Measurements from ENCODE around the gene CEPT1.
A peak's percentile ranks its signal among the peaks of the same experiment; 100 is the strongest.
"Not testable (repeated sequence)": the region's sequence is repeated elsewhere in the genome, so short reads cannot be mapped to it uniquely, and the experiment has no call there.

The CEPT1 gene

GRCh38 chr1:111205714-111206050, 65.7 kb downstream of the CEPT1 start:
- no peaks in the 10 kb centered on the region for H3K27me3 ChIP-seq (ENCODE audit: control insufficient read depth in 2 of 2, insufficient read depth in 2 of 2, low read length in 2 of 2)
- H3K9me3 ChIP-seq (ENCODE audit: control insufficient read depth in 2 of 2, low read length in 2 of 2), result no peaks in the 10 kb centered on the region
- no peak overlapping the region for H3K9ac ChIP-seq (ENCODE audit: low read depth in 1 of 2, low read length in 2 of 2)
- no peak overlapping the region for H3K4me3 ChIP-seq (ENCODE audit: low read length in 2 of 2)
- no peaks in the 10 kb centered on the region for H3K36me3 ChIP-seq (ENCODE audit: control insufficient read depth in 2 of 2, insufficient read depth in 2 of 2, low read length in 2 of 2)
- peak overlapping the region in 1 of 2 donors; percentile 97 for H3K27ac ChIP-seq (ENCODE audit: low read depth in 2 of 2, low read length in 2 of 2)
- H3K4me1 ChIP-seq (ENCODE audit: control insufficient read depth in 2 of 2, insufficient read depth in 2 of 2, low read length in 2 of 2), result peaks cover 36 to 39% of the 10 kb centered on the region in 2 donors

- Histone ChIP-seq H3K27ac (ENCODE audit: low read depth in 2 of 2, low read length in 2 of 2) (no peak overlapping the region), H3K36me3 (ENCODE audit: control insufficient read depth in 2 of 2, insufficient read depth in 2 of 2, low read length in 2 of 2) (no peaks in the 10 kb centered on the region), H3K27me3 (ENCODE audit: control insufficient read depth in 2 of 2, insufficient read depth in 2 of 2, low read length in 2 of 2) (no peaks in the 10 kb centered on the region), H3K9ac (ENCODE audit: low read depth in 1 of 2, low read length in 2 of 2) (no peak overlapping the region), H3K9me3 (ENCODE audit: control insufficient read depth in 2 of 2, low read length in 2 of 2) (no peaks in the 10 kb centered on the region), H3K4me3 (ENCODE audit: low read length in 2 of 2) (no peak overlapping the region), H3K4me1 (ENCODE audit: control insufficient read depth in 2 of 2, insufficient read depth in 2 of 2, low read length in 2 of 2) (peaks cover 8 to 14% of the 10 kb centered on the region in 2 donors)
Measured at GRCh38 chr1:111208921-111209320, 68.9 kb downstream of the CEPT1 start.

- Histone ChIP-seq H3K4me1 (ENCODE audit: control insufficient read depth in 2 of 2, insufficient read depth in 2 of 2, low read length in 2 of 2) (peaks cover 5 to 11% of the 10 kb centered on the region in 2 donors), H3K27ac (ENCODE audit: low read depth in 2 of 2, low read length in 2 of 2) (no peak overlapping the region), H3K9ac (ENCODE audit: low read depth in 1 of 2, low read length in 2 of 2) (no peak overlapping the region), H3K36me3 (ENCODE audit: control insufficient read depth in 2 of 2, insufficient read depth in 2 of 2, low read length in 2 of 2) (no peaks in the 10 kb centered on the region), H3K4me3 (ENCODE audit: low read length in 2 of 2) (no peak overlapping the region), H3K27me3 (ENCODE audit: control insufficient read depth in 2 of 2, insufficient read depth in 2 of 2, low read length in 2 of 2) (no peaks in the 10 kb centered on the region), H3K9me3 (ENCODE audit: control insufficient read depth in 2 of 2, low read length in 2 of 2) (no peaks in the 10 kb centered on the region)
Measured at GRCh38 chr1:111209622-111210021, 69.6 kb downstream of the CEPT1 start.

GRCh38 chr1:111211921-111212320, 71.9 kb downstream of the CEPT1 start:
- no peaks in the 10 kb centered on the region for H3K9me3 ChIP-seq (ENCODE audit: control insufficient read depth in 2 of 2, low read length in 2 of 2)
- H3K27ac ChIP-seq (ENCODE audit: low read depth in 2 of 2, low read length in 2 of 2), result no peak overlapping the region
- H3K4me1 ChIP-seq (ENCODE audit: control insufficient read depth in 2 of 2, insufficient read depth in 2 of 2, low read length in 2 of 2), result peaks cover 5 to 8% of the 10 kb centered on the region in 2 donors
- no peaks in the 10 kb centered on the region for H3K27me3 ChIP-seq (ENCODE audit: control insufficient read depth in 2 of 2, insufficient read depth in 2 of 2, low read length in 2 of 2)
- H3K9ac ChIP-seq (ENCODE audit: low read depth in 1 of 2, low read length in 2 of 2), result no peak overlapping the region
- H3K36me3 ChIP-seq (ENCODE audit: control insufficient read depth in 2 of 2, insufficient read depth in 2 of 2, low read length in 2 of 2), result no peaks in the 10 kb centered on the region
- H3K4me3 ChIP-seq (ENCODE audit: low read length in 2 of 2), result no peak overlapping the region

GRCh38 chr1:111212634-111213335, 72.8 kb downstream of the CEPT1 start:
- Histone ChIP-seq H3K27me3 (ENCODE audit: control insufficient read depth in 2 of 2, insufficient read depth in 2 of 2, low read length in 2 of 2) (no peaks in the 10 kb centered on the region), H3K4me3 (ENCODE audit: low read length in 2 of 2) (no peak overlapping the region), H3K27ac (ENCODE audit: low read depth in 2 of 2, low read length in 2 of 2) (no peak overlapping the region), H3K9me3 (ENCODE audit: control insufficient read depth in 2 of 2, low read length in 2 of 2) (no peaks in the 10 kb centered on the region), H3K4me1 (ENCODE audit: control insufficient read depth in 2 of 2, insufficient read depth in 2 of 2, low read length in 2 of 2) (peaks cover 5 to 8% of the 10 kb centered on the region in 2 donors), H3K36me3 (ENCODE audit: control insufficient read depth in 2 of 2, insufficient read depth in 2 of 2, low read length in 2 of 2) (no peaks in the 10 kb centered on the region), H3K9ac (ENCODE audit: low read depth in 1 of 2, low read length in 2 of 2) (no peak overlapping the region)

GRCh38 chr1:111213412-111213811, 73.4 kb downstream of the CEPT1 start:
- peak overlapping the region in 1 of 2 donors; percentile 9 for H3K27ac ChIP-seq (ENCODE audit: low read depth in 2 of 2, low read length in 2 of 2)
- no peak overlapping the region for H3K4me3 ChIP-seq (ENCODE audit: low read length in 2 of 2)
- no peaks in the 10 kb centered on the region for H3K9me3 ChIP-seq (ENCODE audit: control insufficient read depth in 2 of 2, low read length in 2 of 2)
- H3K9ac ChIP-seq (ENCODE audit: low read depth in 1 of 2, low read length in 2 of 2), result no peak overlapping the region
- H3K36me3 ChIP-seq (ENCODE audit: control insufficient read depth in 2 of 2, insufficient read depth in 2 of 2, low read length in 2 of 2), result no peaks in the 10 kb centered on the region
- no peaks in the 10 kb centered on the region for H3K27me3 ChIP-seq (ENCODE audit: control insufficient read depth in 2 of 2, insufficient read depth in 2 of 2, low read length in 2 of 2)
- H3K4me1 ChIP-seq (ENCODE audit: control insufficient read depth in 2 of 2, insufficient read depth in 2 of 2, low read length in 2 of 2), result peaks cover 5 to 8% of the 10 kb centered on the region in 2 donors

GRCh38 chr1:111214074-111214801, 74.2 kb downstream of the CEPT1 start:
- Histone ChIP-seq H3K27ac (ENCODE audit: low read depth in 2 of 2, low read length in 2 of 2) (peak overlapping the region; percentile 41 to 69), H3K36me3 (ENCODE audit: control insufficient read depth in 2 of 2, insufficient read depth in 2 of 2, low read length in 2 of 2) (no peaks in the 10 kb centered on the region)

GRCh38 chr1:111214884-111215283, 74.9 kb downstream of the CEPT1 start:
- Histone ChIP-seq H3K4me3 (ENCODE audit: low read length in 2 of 2) (no peak overlapping the region), H3K4me1 (ENCODE audit: control insufficient read depth in 2 of 2, insufficient read depth in 2 of 2, low read length in 2 of 2) (peaks cover 5 to 12% of the 10 kb centered on the region in 2 donors)

More at GRCh38 chr1:111214074-111214801, 74.2 kb downstream of the CEPT1 start:
- H3K4me1 ChIP-seq (ENCODE audit: control insufficient read depth in 2 of 2, insufficient read depth in 2 of 2, low read length in 2 of 2), result peaks cover 5 to 8% of the 10 kb centered on the region in 2 donors
- H3K9me3 ChIP-seq (ENCODE audit: control insufficient read depth in 2 of 2, low read length in 2 of 2), result no peaks in the 10 kb centered on the region
- no peak overlapping the region for H3K4me3 ChIP-seq (ENCODE audit: low read length in 2 of 2)
- H3K9ac ChIP-seq (ENCODE audit: low read depth in 1 of 2, low read length in 2 of 2), result no peak overlapping the region
- no peaks in the 10 kb centered on the region for H3K27me3 ChIP-seq (ENCODE audit: control insufficient read depth in 2 of 2, insufficient read depth in 2 of 2, low read length in 2 of 2)

GRCh38 chr1:111215285-111215684, 75.3 kb downstream of the CEPT1 start:
- peak overlapping the region; percentile 41 to 69 for H3K27ac ChIP-seq (ENCODE audit: low read depth in 2 of 2, low read length in 2 of 2)

More at GRCh38 chr1:111214884-111215283, 74.9 kb downstream of the CEPT1 start:
- Histone ChIP-seq H3K27me3 (ENCODE audit: control insufficient read depth in 2 of 2, insufficient read depth in 2 of 2, low read length in 2 of 2) (no peaks in the 10 kb centered on the region), H3K9me3 (ENCODE audit: control insufficient read depth in 2 of 2, low read length in 2 of 2) (no peaks in the 10 kb centered on the region), H3K36me3 (ENCODE audit: control insufficient read depth in 2 of 2, insufficient read depth in 2 of 2, low read length in 2 of 2) (no peaks in the 10 kb centered on the region), H3K9ac (ENCODE audit: low read depth in 1 of 2, low read length in 2 of 2) (no peak overlapping the region), H3K27ac (ENCODE audit: low read depth in 2 of 2, low read length in 2 of 2) (peak overlapping the region; percentile 41 to 69)

GRCh38 chr1:111216751-111217150, 76.7 kb downstream of the CEPT1 start:
- Histone ChIP-seq H3K4me3 (ENCODE audit: low read length in 2 of 2) (no peak overlapping the region), H3K9ac (ENCODE audit: low read depth in 1 of 2, low read length in 2 of 2) (no peak overlapping the region), H3K27ac (ENCODE audit: low read depth in 2 of 2, low read length in 2 of 2) (peak overlapping the region in 1 of 2 donors; percentile 69), H3K4me1 (ENCODE audit: control insufficient read depth in 2 of 2, insufficient read depth in 2 of 2, low read length in 2 of 2) (peaks cover 18 to 23% of the 10 kb centered on the region in 2 donors), H3K36me3 (ENCODE audit: control insufficient read depth in 2 of 2, insufficient read depth in 2 of 2, low read length in 2 of 2) (no peaks in the 10 kb centered on the region), H3K9me3 (ENCODE audit: control insufficient read depth in 2 of 2, low read length in 2 of 2) (no peaks in the 10 kb centered on the region), H3K27me3 (ENCODE audit: control insufficient read depth in 2 of 2, insufficient read depth in 2 of 2, low read length in 2 of 2) (no peaks in the 10 kb centered on the region)

More at GRCh38 chr1:111215285-111215684, 75.3 kb downstream of the CEPT1 start:
- H3K4me3 ChIP-seq (ENCODE audit: low read length in 2 of 2), result peak overlapping the region in 1 of 2 donors; percentile 32
- H3K9ac ChIP-seq (ENCODE audit: low read depth in 1 of 2, low read length in 2 of 2); H3K27me3 ChIP-seq (ENCODE audit: control insufficient read depth in 2 of 2, insufficient read depth in 2 of 2, low read length in 2 of 2); H3K36me3 ChIP-seq (ENCODE audit: control insufficient read depth in 2 of 2, insufficient read depth in 2 of 2, low read length in 2 of 2); H3K9me3 ChIP-seq (ENCODE audit: control insufficient read depth in 2 of 2, low read length in 2 of 2): not testable (repeated sequence)
- peaks cover 8 to 15% of the 10 kb centered on the region in 2 donors for H3K4me1 ChIP-seq (ENCODE audit: control insufficient read depth in 2 of 2, insufficient read depth in 2 of 2, low read length in 2 of 2)
